Lung microvascular endothelial cell (primary cell): ENCODE data around the gene CSF3. TPM values are rescaled to one million over a fixed set of nuclear protein-coding genes. Genes with fewer than 3 reads are reported as not detected.

ENCODE experiments used
- DNase-seq, 2 donors: peaks; one replicate each; pipeline versions ENCODE4 v3.0.0 to v3.0.0-alpha.2; 2010; ENCODE audit warnings: low read depth in 2 of 2
- total RNA-seq: library from RNA; depleted of rRNA; stranded (reverse); fragments of >200 nt; gene quantifications from 2 replicates; pipeline ENCODE4 v1.2.1, GENCODE V29; 2014

The CSF3 gene
- total RNA-seq, 1 donor from 2014 or later = not detected

GRCh38 chr17:40060887-40061608 is 45.8 kb downstream of the CSF3 start:
- DNase-seq = no peak

GRCh38 chr17:40061609-40062038 is 46.4 kb downstream of the CSF3 start:
- DNase-seq = no peak

- peak; percentile 59 to 76 for DNase-seq
Measured at GRCh38 chr17:40062329-40063186, 47.3 kb downstream of the CSF3 start, which contains the start of gene THRA. Gene THRA (plus strand): TSS chr17:40062965. CDS start chr17:40074489, 11,524 bp downstream.

- DNase-seq = peak; percentile 35 to 37
Measured at GRCh38 chr17:40063187-40063771, 48.0 kb downstream of the CSF3 start.

GRCh38 chr17:40063901-40064531 is 48.8 kb downstream of the CSF3 start:
- DNase-seq = no peak

GRCh38 chr17:40064971-40065768 is 49.9 kb downstream of the CSF3 start:
- DNase-seq = no peak

- no peak for DNase-seq
Measured at GRCh38 chr17:40065769-40066510, 50.7 kb downstream of the CSF3 start.

Other genes with a start within 250 kb of the CSF3 start
- not detected in 2 replicates for gene IKZF3, start 151.1 kb upstream of the CSF3 start, total RNA-seq
- not detected in 2 replicates for gene ZPBP2, start 147.2 kb upstream of the CSF3 start, total RNA-seq
- 1.6 and 1.7 TPM in 2 replicates for gene GSDMB, start 96.8 kb upstream of the CSF3 start, total RNA-seq
- gene ORMDL3, start 87.8 kb upstream of the CSF3 start, total RNA-seq = 25.9 and 38.5 TPM in 2 replicates
- gene LRRC3C, start 87.7 kb upstream of the CSF3 start, total RNA-seq = not detected in 2 replicates
- gene GSDMA, start 52.4 kb upstream of the CSF3 start, total RNA-seq = not detected in 2 replicates
- gene PSMD3, start 34.6 kb upstream of the CSF3 start, total RNA-seq = 66.5 and 84.3 TPM in 2 replicates
- gene MED24, start 39.0 kb downstream of the CSF3 start, total RNA-seq = 29.2 and 30.3 TPM in 2 replicates
- 11.6 and 21.4 TPM in 2 replicates for gene THRA, start 47.5 kb downstream of the CSF3 start, total RNA-seq
- gene NR1D1, start 85.1 kb downstream of the CSF3 start, total RNA-seq = 0.65 and 1.2 TPM in 2 replicates
- 23.1 and 37.9 TPM in 2 replicates for gene MSL1, start 106.5 kb downstream of the CSF3 start, total RNA-seq
- gene CASC3, start 125.1 kb downstream of the CSF3 start, total RNA-seq = 20.0 and 25.0 TPM in 2 replicates
- gene RAPGEFL1, start 162.0 kb downstream of the CSF3 start, total RNA-seq = 0.79 and 0.87 TPM in 2 replicates
- 4.8 and 6.2 TPM in 2 replicates for gene WIPF2, start 203.9 kb downstream of the CSF3 start, total RNA-seq